Tibial artery (tissue), 4 donors: Measurements from ENCODE around the gene CSRP3.

Experiments
- DNase-seq, 2 donors: peaks; one replicate each; pipeline ENCODE4 v3.0.0-alpha.2; 2019
- H3K27ac ChIP-seq, 2 donors: fragments of 200-600 bp; sonication (generic) in 1 of 2; 1 replicate in 1 of 2; 2 replicates in 1 of 2; pipeline ENCODE4 v1.5.1; 2018 to 2019; ENCODE audit warnings: mild to moderate bottlenecking in 1 of 2
- H3K27me3 ChIP-seq, 2 donors: fragments of 200-600 bp; sonication (generic) in 1 of 2; one replicate each; pipeline versions ENCODE4 v1.5.1 to v1.6.0; 2016 to 2019
- H3K36me3 ChIP-seq, 3 donors: fragments of 200-600 bp; sonication (generic) in 2 of 3; one replicate each; pipeline ENCODE4 v1.5.1; 2016 to 2019; ENCODE audit warnings: mild to moderate bottlenecking in 2 of 3
- H3K4me1 ChIP-seq, 4 donors: fragments of 200-600 bp; sonication (generic) in 2 of 4; 1 replicate in 3 of 4; 2 replicates in 1 of 4; pipeline ENCODE4 v1.5.1; 2016 to 2019
- H3K4me3 ChIP-seq, 2 donors: fragments of 200-600 bp; sonication (generic) in 1 of 2; 1 replicate in 1 of 2; 2 replicates in 1 of 2; pipeline ENCODE4 v1.5.1; 2018 to 2019; ENCODE audit warnings: mild to moderate bottlenecking in 2 of 2
- H3K9me3 ChIP-seq, 3 donors: fragments of 200-600 bp; sonication (generic) in 1 of 3; one replicate each; pipeline ENCODE4 v1.5.1; 2016 to 2019
- CTCF ChIP-seq, 2 experiments: fragments of 200-600 bp in 1 of 2; fragments of 450-650 bp in 1 of 2; IDR thresholded peaks; one replicate each; pipeline ENCODE4 v1.5.1; 2017 to 2019; ENCODE audit warnings: antibody characterized with exemption in 2 of 2, mild to moderate bottlenecking in 1 of 2, moderate library complexity in 1 of 2
- intact Hi-C: fragments of 100-400 bp; cut with DNase I; formaldehyde crosslinking; loops from one replicate; pipeline ENCODE4 v1.15.0; 2023; ENCODE audit warnings: low total_unique reads

Gene CSRP3

GRCh38 chr11:19232910-19233503 lies 31.2 kb upstream of the CSRP3 start:
- Histone ChIP-seq H3K27me3 (peaks cover 0 to 9% of the 10 kb centered on the region in 2 donors), H3K27ac (no peak overlapping the region), H3K36me3 (no peaks in the 10 kb centered on the region), H3K4me3 (no peak overlapping the region), H3K9me3 (no peaks in the 10 kb centered on the region), H3K4me1 (no peaks in the 10 kb centered on the region)
- DNase-seq: no peak
- intact Hi-C loops: no loop called here
- no peak for TF ChIP-seq CTCF (IDR thresholded peaks at IDR 0.05)

- no peak overlapping the region for H3K27ac ChIP-seq
- no peak for TF ChIP-seq CTCF (IDR thresholded peaks at IDR 0.05)
- H3K4me3 ChIP-seq: no peak overlapping the region
- no peaks in the 10 kb centered on the region for H3K27me3 ChIP-seq
- no peak for DNase-seq
- intact Hi-C loops: no loop called here
- no peaks in the 10 kb centered on the region for H3K36me3 ChIP-seq
- H3K4me1 ChIP-seq: no peaks in the 10 kb centered on the region
- no peaks in the 10 kb centered on the region for H3K9me3 ChIP-seq
Observed at GRCh38 chr11:19229671-19230070, 27.9 kb upstream of the CSRP3 start.

GRCh38 chr11:19228968-19229367 lies 27.2 kb upstream of the CSRP3 start:
- no peak overlapping the region for H3K27ac ChIP-seq
- intact Hi-C loops: no loop called here
- H3K9me3 ChIP-seq: no peaks in the 10 kb centered on the region
- TF ChIP-seq CTCF (IDR thresholded peaks at IDR 0.05): no peak
- H3K4me1 ChIP-seq: no peaks in the 10 kb centered on the region
- DNase-seq: no peak
- no peaks in the 10 kb centered on the region for H3K36me3 ChIP-seq
- H3K27me3 ChIP-seq: no peaks in the 10 kb centered on the region
- no peak overlapping the region for H3K4me3 ChIP-seq

GRCh38 chr11:19226378-19227195 lies 24.8 kb upstream of the CSRP3 start:
- H3K4me3 ChIP-seq: no peak overlapping the region
- TF ChIP-seq CTCF (IDR thresholded peaks at IDR 0.05): no peak
- no peak for DNase-seq
- no peak overlapping the region for H3K27ac ChIP-seq
- no peaks in the 10 kb centered on the region for H3K9me3 ChIP-seq
- no peaks in the 10 kb centered on the region for H3K4me1 ChIP-seq
- intact Hi-C loops: no loop called here
- H3K36me3 ChIP-seq: no peaks in the 10 kb centered on the region
- no peaks in the 10 kb centered on the region for H3K27me3 ChIP-seq

- no peaks in the 10 kb centered on the region for H3K9me3 ChIP-seq
- intact Hi-C loops: no loop called here
- H3K27me3 ChIP-seq: no peaks in the 10 kb centered on the region
- TF ChIP-seq CTCF (IDR thresholded peaks at IDR 0.05): no peak
- DNase-seq: no peak
- H3K36me3 ChIP-seq: no peaks in the 10 kb centered on the region
- H3K4me3 ChIP-seq: no peak overlapping the region
- no peak overlapping the region for H3K27ac ChIP-seq
- no peaks in the 10 kb centered on the region for H3K4me1 ChIP-seq
Observed at GRCh38 chr11:19225581-19225980, 23.8 kb upstream of the CSRP3 start.
